ENCODE results near the gene FANCC.

DNA sequence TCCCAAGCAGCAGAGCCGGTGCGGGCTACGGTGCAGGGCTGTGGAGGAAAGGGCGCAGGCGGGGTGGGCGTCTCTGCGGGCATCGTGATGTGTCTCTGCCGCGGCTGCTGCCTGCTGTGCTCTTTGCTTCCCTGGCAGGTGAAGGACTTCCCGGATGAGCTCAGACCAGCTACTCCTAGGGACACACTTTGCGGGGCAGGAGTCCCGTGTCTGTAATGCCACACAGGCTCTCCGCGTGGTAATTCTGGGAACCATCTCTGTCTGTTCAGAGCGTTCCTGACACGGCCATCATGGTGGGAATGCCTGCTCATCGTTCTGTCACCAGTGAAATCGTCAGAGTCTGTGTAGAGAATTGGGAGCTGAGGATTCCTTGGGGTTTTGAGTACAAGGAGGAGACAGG, 235.5 kb downstream of the FANCC start:
- TF ChIP-seq, protein P1, sequence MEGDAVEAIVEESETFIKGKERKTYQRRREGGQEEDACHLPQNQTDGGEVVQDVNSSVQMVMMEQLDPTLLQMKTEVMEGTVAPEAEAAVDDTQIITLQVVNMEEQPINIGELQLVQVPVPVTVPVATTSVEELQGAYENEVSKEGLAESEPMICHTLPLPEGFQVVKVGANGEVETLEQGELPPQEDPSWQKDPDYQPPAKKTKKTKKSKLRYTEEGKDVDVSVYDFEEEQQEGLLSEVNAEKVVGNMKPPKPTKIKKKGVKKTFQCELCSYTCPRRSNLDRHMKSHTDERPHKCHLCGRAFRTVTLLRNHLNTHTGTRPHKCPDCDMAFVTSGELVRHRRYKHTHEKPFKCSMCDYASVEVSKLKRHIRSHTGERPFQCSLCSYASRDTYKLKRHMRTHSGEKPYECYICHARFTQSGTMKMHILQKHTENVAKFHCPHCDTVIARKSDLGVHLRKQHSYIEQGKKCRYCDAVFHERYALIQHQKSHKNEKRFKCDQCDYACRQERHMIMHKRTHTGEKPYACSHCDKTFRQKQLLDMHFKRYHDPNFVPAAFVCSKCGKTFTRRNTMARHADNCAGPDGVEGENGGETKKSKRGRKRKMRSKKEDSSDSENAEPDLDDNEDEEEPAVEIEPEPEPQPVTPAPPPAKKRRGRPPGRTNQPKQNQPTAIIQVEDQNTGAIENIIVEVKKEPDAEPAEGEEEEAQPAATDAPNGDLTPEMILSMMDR (IDR thresholded peaks at IDR 0.05) = no peak
- TF ChIP-seq POLR2AphosphoS5 (IDR thresholded peaks at IDR 0.05) (no peak), POLR2A (IDR thresholded peaks at IDR 0.05) (no peak), EP300 (IDR thresholded peaks at IDR 0.05) (no peak)
